ENCODE data around the gene OLA1.

OLA1 gene

GRCh38 chr2:174112073-174112472 is 136.3 kb downstream of the OLA1 start:
- no peak for DNase-seq

GRCh38 chr2:174108579-174108978 is 139.8 kb downstream of the OLA1 start:
- DNase-seq, result no peak

- DNase-seq, result no peak
Measured at GRCh38 chr2:174106736-174107135, 141.6 kb downstream of the OLA1 start.

- DNase-seq, result no peak
Measured at GRCh38 chr2:174094542-174094941, 153.8 kb downstream of the OLA1 start.

- DNase-seq, result no peak
Measured at GRCh38 chr2:174090476-174090875, 157.9 kb downstream of the OLA1 start.

- no peak for DNase-seq
Measured at GRCh38 chr2:174088706-174089460, 159.4 kb downstream of the OLA1 start.

- DNase-seq, result no peak
Measured at GRCh38 chr2:174086708-174087107, 161.6 kb downstream of the OLA1 start.

- no peak for DNase-seq
Measured at GRCh38 chr2:174085781-174086180, 162.6 kb downstream of the OLA1 start.

- no peak for DNase-seq
Measured at GRCh38 chr2:174083843-174084458, 164.4 kb downstream of the OLA1 start.

GRCh38 chr2:174080672-174081121 is 167.6 kb downstream of the OLA1 start:
- no peak for DNase-seq

- DNase-seq, result no peak
Measured at GRCh38 chr2:174078275-174078674, 170.1 kb downstream of the OLA1 start.

GRCh38 chr2:174076975-174077374 is 171.4 kb downstream of the OLA1 start:
- no peak for DNase-seq

- DNase-seq, result no peak
Measured at GRCh38 chr2:174076040-174076439, 172.3 kb downstream of the OLA1 start.

GRCh38 chr2:174074831-174075230 is 173.5 kb downstream of the OLA1 start:
- no peak for DNase-seq

- DNase-seq, result no peak
Measured at GRCh38 chr2:174072857-174073256, 175.5 kb downstream of the OLA1 start.

GRCh38 chr2:174072069-174072468 is 176.3 kb downstream of the OLA1 start:
- DNase-seq, result no peak

GRCh38 chr2:174071321-174071720 is 177.0 kb downstream of the OLA1 start:
- no peak for DNase-seq

- no peak for DNase-seq
Measured at GRCh38 chr2:174070281-174070680, 178.1 kb downstream of the OLA1 start.

- no peak for DNase-seq
Measured at GRCh38 chr2:174067815-174068214, 180.5 kb downstream of the OLA1 start.

GRCh38 chr2:174066871-174067270 is 181.5 kb downstream of the OLA1 start:
- DNase-seq, result no peak

- DNase-seq, result no peak
Measured at GRCh38 chr2:174063492-174064092, 184.7 kb downstream of the OLA1 start.

GRCh38 chr2:174062934-174063333 is 185.4 kb downstream of the OLA1 start:
- DNase-seq, result no peak

GRCh38 chr2:174059884-174060244 is 188.5 kb downstream of the OLA1 start:
- no peak for DNase-seq

GRCh38 chr2:174059178-174059883 is 189.0 kb downstream of the OLA1 start:
- no peak for DNase-seq

Measured in stimulated activated CD4-positive, alpha-beta T cell treated with anti-CD3 and anti-CD28 coated beads, Interleukin-15, amount 100 ng/mL, for 24 hours (primary cell).